Measurements from ENCODE around the gene DNAJB7. TPM values are rescaled to one million over a fixed set of nuclear protein-coding genes. Genes with fewer than 3 reads are reported as not detected.

Gene DNAJB7
- total RNA-seq (2021) = not detected in 2 replicates
- long read RNA-seq, transcript DNAJB7-201 (1 exons, 2,578 nt) = major isoform, 22 of 22 reads
- long read RNA-seq, partial matches to known transcripts = 0 of 22 reads
- long read RNA-seq, other reads (novel, unspliced or antisense) = 0 of 22 reads

DNA sequence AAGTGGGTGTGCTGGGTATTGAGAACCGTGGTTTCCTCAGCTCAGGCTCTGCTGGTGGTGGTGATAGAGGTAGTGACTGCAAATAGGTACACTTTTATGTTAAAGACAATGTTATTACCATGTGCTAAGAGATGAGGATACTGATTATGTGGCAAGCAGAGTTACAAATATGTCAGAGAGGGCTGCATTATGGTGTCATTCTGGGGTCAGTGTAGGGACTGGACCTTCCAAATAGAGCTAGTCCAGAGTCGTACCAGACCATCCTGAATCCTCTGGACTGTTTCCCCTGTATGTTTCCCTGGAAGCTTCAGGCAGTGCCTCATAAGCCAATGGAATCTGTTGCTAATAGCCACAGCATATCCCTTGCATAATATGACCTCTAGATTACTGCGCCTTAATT is at the start of gene DNAJB7:
TSS of gene DNAJB7 (minus strand) at position 101 of the 400 bp plus-strand sequence. CDS start 119 bp downstream, outside the sequence.
- no peaks in the 10 kb centered on the region for H3K23me2 ChIP-seq (ENCODE audit: insufficient read length, low read depth, low read length, poor library complexity, severe bottlenecking)
- peaks cover 8 to 14% of the 10 kb centered on the region in 2 experiments for H3K4me1 Mint-ChIP-seq
- H2BK15ac ChIP-seq (ENCODE audit: low read depth, low read length) = no peak within 1 kb of the TSS
- H3K9ac ChIP-seq (ENCODE audit: extremely low read depth, insufficient read length, low read length) = no peak within 1 kb of the TSS
- H4K8ac ChIP-seq (replicated peaks; ENCODE audit: insufficient read length, low read depth, low read length) = no peak within 1 kb of the TSS
- no peaks in the 10 kb centered on the region for H4K20me1 ChIP-seq (ENCODE audit: control insufficient read depth, insufficient read depth, insufficient read length)
- peak within 1 kb of the TSS in 1 of 3 experiments; percentile 62; a peak in 2 of 7 replicates for H3K27ac Mint-ChIP-seq
- no peak within 1 kb of the TSS for H2BK12ac ChIP-seq (ENCODE audit: insufficient read length, low read depth, low read length)
- no peak within 1 kb of the TSS for H4K5ac ChIP-seq (ENCODE audit: insufficient read length, low read depth, low read length)
- H2AFZ ChIP-seq (ENCODE audit: low read length) = no peak within 1 kb of the TSS
- H3K4me2 ChIP-seq (ENCODE audit: insufficient read depth, insufficient read length, low read length) = no peak within 1 kb of the TSS
- H3K14ac ChIP-seq (ENCODE audit: insufficient read depth, low read length) = no peak within 1 kb of the TSS
- H2AK5ac ChIP-seq (ENCODE audit: insufficient read length, low read length) = no peak within 1 kb of the TSS
- no peak within 1 kb of the TSS for H3K18ac ChIP-seq (ENCODE audit: insufficient read length, low read depth, low read length)
- no peak within 1 kb of the TSS for H3K27ac ChIP-seq (ENCODE audit: insufficient read length, low read depth, low read length)
- no peak within 1 kb of the TSS for H2BK120ac ChIP-seq (ENCODE audit: low read depth, low read length, poor library complexity, severe bottlenecking)
- H3K9me3 Mint-ChIP-seq = no peaks in the 10 kb centered on the region
- peaks cover 17% of the 10 kb centered on the region; the same call in 1 of the 2 replicates for H3K79me2 ChIP-seq (ENCODE audit: insufficient read depth, low read length)
- H4K91ac ChIP-seq (ENCODE audit: insufficient read length, low read depth, low read length) = no peak within 1 kb of the TSS
- no peaks in the 10 kb centered on the region for H3K27me3 ChIP-seq (ENCODE audit: insufficient read depth, low read length)
- DNase-seq = no peak
- WGBS (ENCODE audit: extremely low coverage, insufficient read length, low lambda C conversion rate) = no CpG with 5 or more reads among the region's 3 CpGs
- H3T11ph ChIP-seq (ENCODE audit: low read length) = no peak within 1 kb of the TSS
- no peak within 1 kb of the TSS for H3K23ac ChIP-seq (ENCODE audit: insufficient read length, low read depth, low read length)
- H2BK20ac ChIP-seq (ENCODE audit: low read depth, low read length, poor library complexity, severe bottlenecking) = no peak within 1 kb of the TSS
- no peak within 1 kb of the TSS for H2BK5ac ChIP-seq (ENCODE audit: insufficient read length, low read length)
- TF ChIP-seq, protein P1, sequence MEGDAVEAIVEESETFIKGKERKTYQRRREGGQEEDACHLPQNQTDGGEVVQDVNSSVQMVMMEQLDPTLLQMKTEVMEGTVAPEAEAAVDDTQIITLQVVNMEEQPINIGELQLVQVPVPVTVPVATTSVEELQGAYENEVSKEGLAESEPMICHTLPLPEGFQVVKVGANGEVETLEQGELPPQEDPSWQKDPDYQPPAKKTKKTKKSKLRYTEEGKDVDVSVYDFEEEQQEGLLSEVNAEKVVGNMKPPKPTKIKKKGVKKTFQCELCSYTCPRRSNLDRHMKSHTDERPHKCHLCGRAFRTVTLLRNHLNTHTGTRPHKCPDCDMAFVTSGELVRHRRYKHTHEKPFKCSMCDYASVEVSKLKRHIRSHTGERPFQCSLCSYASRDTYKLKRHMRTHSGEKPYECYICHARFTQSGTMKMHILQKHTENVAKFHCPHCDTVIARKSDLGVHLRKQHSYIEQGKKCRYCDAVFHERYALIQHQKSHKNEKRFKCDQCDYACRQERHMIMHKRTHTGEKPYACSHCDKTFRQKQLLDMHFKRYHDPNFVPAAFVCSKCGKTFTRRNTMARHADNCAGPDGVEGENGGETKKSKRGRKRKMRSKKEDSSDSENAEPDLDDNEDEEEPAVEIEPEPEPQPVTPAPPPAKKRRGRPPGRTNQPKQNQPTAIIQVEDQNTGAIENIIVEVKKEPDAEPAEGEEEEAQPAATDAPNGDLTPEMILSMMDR (conservative IDR thresholded peaks at IDR 0.05) = no peak
- H3K9me3 ChIP-seq (ENCODE audit: control insufficient read depth, low read depth, low read length) = no peaks in the 10 kb centered on the region
- H3K4me1 ChIP-seq (ENCODE audit: insufficient read depth, low read length) = peaks cover 2% of the 10 kb centered on the region; the same call in 1 of the 2 replicates
- H3K4me3 Mint-ChIP-seq = no peak within 1 kb of the TSS
- H3K79me1 ChIP-seq (ENCODE audit: insufficient read depth, low read depth, low read length, poor library complexity, severe bottlenecking) = peaks cover 3% of the 10 kb centered on the region
- no peak within 1 kb of the TSS for H3K4ac ChIP-seq (ENCODE audit: low read depth, low read length)
- no peaks in the 10 kb centered on the region for H3K27me3 Mint-ChIP-seq (ENCODE audit: low read depth)
- no peak within 1 kb of the TSS for H3K56ac ChIP-seq (ENCODE audit: insufficient read length, low read depth, low read length)
- peaks cover 2 to 16% (median 11%) of the 10 kb centered on the region in 3 experiments; a peak in 6 of 7 replicates for H3K36me3 Mint-ChIP-seq (ENCODE audit: insufficient read depth in 1 of 3, low read depth in 3 of 3)
